HEK293 (cell line): Measurements from ENCODE around the gene ACER3.

Experiments used
- GLI2 ChIP-seq: fragments of 450-650 bp; formaldehyde crosslinking; IDR thresholded peaks from 2 replicates; pipeline ENCODE4; 2017; ENCODE audit warnings: missing biosample characterization, missing genetic modification characterization, low read depth, borderline replicate concordance
- KLF16 ChIP-seq: fragments of 450-650 bp; formaldehyde crosslinking; IDR thresholded peaks from 2 replicates; pipeline ENCODE4 v1.5.1; 2017; ENCODE audit warnings: missing biosample characterization, missing genetic modification characterization
- SP7 ChIP-seq: fragments of 450-650 bp; formaldehyde crosslinking; IDR thresholded peaks from 2 replicates; pipeline ENCODE4 v1.5.1; 2016; ENCODE audit warnings: missing biosample characterization, missing genetic modification characterization
- ZBTB20 ChIP-seq: fragments of 450-650 bp; formaldehyde crosslinking; IDR thresholded peaks from 2 replicates; pipeline ENCODE4 v1.5.1; 2016; ENCODE audit warnings: missing biosample characterization, missing genetic modification characterization
- ZNF112 ChIP-seq: fragments of 450-650 bp; formaldehyde crosslinking; IDR thresholded peaks from 2 replicates; pipeline ENCODE4 v1.5.0; 2017; ENCODE audit warnings: missing biosample characterization, missing genetic modification characterization
- ZNF114 ChIP-seq: fragments of 450-650 bp; formaldehyde crosslinking; IDR thresholded peaks from 2 replicates; pipeline ENCODE4 v1.5.0; 2017; ENCODE audit warnings: missing biosample characterization, missing genetic modification characterization
- ZNF132 ChIP-seq: fragments of 450-650 bp; formaldehyde crosslinking; IDR thresholded peaks from 2 replicates; pipeline ENCODE4 v1.5.1; 2017; ENCODE audit warnings: missing biosample characterization, missing genetic modification characterization, borderline replicate concordance
- ZNF146 ChIP-seq: fragments of 450-650 bp; formaldehyde crosslinking; IDR thresholded peaks from 2 replicates; pipeline ENCODE4 v1.5.1; 2016; ENCODE audit warnings: missing biosample characterization, missing genetic modification characterization
- ZNF211 ChIP-seq: fragments of 450-650 bp; formaldehyde crosslinking; IDR thresholded peaks from 2 replicates; pipeline ENCODE4 v1.5.1; 2016; ENCODE audit warnings: low read depth, missing biosample characterization, missing genetic modification characterization
- ZNF266 ChIP-seq: fragments of 450-650 bp; formaldehyde crosslinking; IDR thresholded peaks from 2 replicates; pipeline ENCODE4 v1.5.1; 2016; ENCODE audit warnings: missing biosample characterization, missing genetic modification characterization, low read depth
- ZNF341 ChIP-seq: fragments of 450-650 bp; formaldehyde crosslinking; IDR thresholded peaks from 2 replicates; pipeline ENCODE4; 2016; ENCODE audit warnings: low read depth, missing biosample characterization, missing genetic modification characterization
- ZNF394 ChIP-seq: fragments of 450-650 bp; formaldehyde crosslinking; IDR thresholded peaks from 2 replicates; pipeline ENCODE4 v1.5.1; 2016; ENCODE audit warnings: missing biosample characterization, missing genetic modification characterization, mild to moderate bottlenecking, moderate library complexity, borderline replicate concordance
- ZNF433 ChIP-seq: fragments of 450-650 bp; formaldehyde crosslinking; IDR thresholded peaks from 2 replicates; pipeline ENCODE4 v1.5.1; 2016; ENCODE audit warnings: missing biosample characterization, missing genetic modification characterization, low read depth
- ZNF623 ChIP-seq: fragments of 450-650 bp; formaldehyde crosslinking; IDR thresholded peaks from 2 replicates; pipeline ENCODE4 v1.5.1; 2016; ENCODE audit warnings: missing biosample characterization, missing genetic modification characterization
- TF ChIP-seq, protein P1 (sequence below): fragments of 450-650 bp; formaldehyde crosslinking; IDR thresholded peaks from 2 replicates; pipeline ENCODE4 v1.5.1; 2016; ENCODE audit warnings: missing biosample characterization, missing genetic modification characterization
- TF ChIP-seq, protein P2 (sequence below): fragments of 450-650 bp; formaldehyde crosslinking; IDR thresholded peaks from 2 replicates; pipeline ENCODE4 v1.5.1; 2016; ENCODE audit warnings: missing biosample characterization, missing genetic modification characterization
- TF ChIP-seq, protein P3 (sequence below): fragments of 450-650 bp; formaldehyde crosslinking; IDR thresholded peaks from 2 replicates; pipeline ENCODE4 v1.5.1; 2017; ENCODE audit warnings: missing biosample characterization, missing genetic modification characterization
- TF ChIP-seq, protein P4 (sequence below): fragments of 450-650 bp; formaldehyde crosslinking; IDR thresholded peaks from 2 replicates; pipeline ENCODE4 v1.5.1; 2016; ENCODE audit warnings: missing biosample characterization, missing genetic modification characterization
- TF ChIP-seq, protein P5 (sequence below): fragments of 450-650 bp; formaldehyde crosslinking; IDR thresholded peaks from 2 replicates; pipeline ENCODE4 v1.5.1; 2016; ENCODE audit warnings: missing biosample characterization, missing genetic modification characterization
- TF ChIP-seq, protein P6 (sequence below): IDR thresholded peaks from 2 replicates; pipeline ENCODE4 v1.6.1; 2011; ENCODE audit warnings: mild to moderate bottlenecking, low read depth, low read length, borderline replicate concordance
- TF ChIP-seq, protein P7 (sequence below): fragments of 450-650 bp; formaldehyde crosslinking; IDR thresholded peaks from 2 replicates; pipeline ENCODE4 v1.5.1; 2016; ENCODE audit warnings: missing biosample characterization, missing genetic modification characterization
- TF ChIP-seq, protein P8 (sequence below): fragments of 450-650 bp; formaldehyde crosslinking; IDR thresholded peaks from 2 replicates; pipeline ENCODE4 v1.5.1; 2016; ENCODE audit warnings: missing biosample characterization, missing genetic modification characterization

ACER3 gene

DNA sequence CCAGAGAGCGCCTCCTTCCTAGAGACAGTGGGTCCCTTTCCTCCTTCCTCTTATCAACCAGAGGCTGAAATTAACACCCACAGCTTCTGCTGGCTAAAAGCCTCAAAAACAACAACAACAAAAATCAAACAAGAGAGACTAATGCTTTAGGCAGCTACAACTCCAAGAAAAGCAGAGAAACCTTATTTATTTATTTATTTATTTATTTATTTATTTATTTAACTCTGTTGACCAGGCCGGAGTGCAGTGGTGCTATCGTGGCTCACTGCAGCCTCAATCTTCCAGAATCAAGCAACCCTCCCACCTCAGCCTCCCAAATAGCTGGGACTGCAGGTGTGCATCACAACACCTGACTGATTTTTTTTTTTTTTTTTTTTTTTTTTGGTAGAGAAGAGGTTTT, 170.9 kb downstream of the ACER3 start (continued):
- TF ChIP-seq, protein P1, sequence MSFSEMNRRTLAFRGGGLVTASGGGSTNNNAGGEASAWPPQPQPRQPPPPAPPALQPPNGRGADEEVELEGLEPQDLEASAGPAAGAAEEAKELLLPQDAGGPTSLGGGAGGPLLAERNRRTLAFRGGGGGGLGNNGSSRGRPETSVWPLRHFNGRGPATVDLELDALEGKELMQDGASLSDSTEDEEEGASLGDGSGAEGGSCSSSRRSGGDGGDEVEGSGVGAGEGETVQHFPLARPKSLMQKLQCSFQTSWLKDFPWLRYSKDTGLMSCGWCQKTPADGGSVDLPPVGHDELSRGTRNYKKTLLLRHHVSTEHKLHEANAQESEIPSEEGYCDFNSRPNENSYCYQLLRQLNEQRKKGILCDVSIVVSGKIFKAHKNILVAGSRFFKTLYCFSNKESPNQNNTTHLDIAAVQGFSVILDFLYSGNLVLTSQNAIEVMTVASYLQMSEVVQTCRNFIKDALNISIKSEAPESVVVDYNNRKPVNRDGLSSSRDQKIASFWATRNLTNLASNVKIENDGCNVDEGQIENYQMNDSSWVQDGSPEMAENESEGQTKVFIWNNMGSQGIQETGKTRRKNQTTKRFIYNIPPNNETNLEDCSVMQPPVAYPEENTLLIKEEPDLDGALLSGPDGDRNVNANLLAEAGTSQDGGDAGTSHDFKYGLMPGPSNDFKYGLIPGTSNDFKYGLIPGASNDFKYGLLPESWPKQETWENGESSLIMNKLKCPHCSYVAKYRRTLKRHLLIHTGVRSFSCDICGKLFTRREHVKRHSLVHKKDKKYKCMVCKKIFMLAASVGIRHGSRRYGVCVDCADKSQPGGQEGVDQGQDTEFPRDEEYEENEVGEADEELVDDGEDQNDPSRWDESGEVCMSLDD (tag by site-specific recombination): no peak
- TF ChIP-seq, protein P2, sequence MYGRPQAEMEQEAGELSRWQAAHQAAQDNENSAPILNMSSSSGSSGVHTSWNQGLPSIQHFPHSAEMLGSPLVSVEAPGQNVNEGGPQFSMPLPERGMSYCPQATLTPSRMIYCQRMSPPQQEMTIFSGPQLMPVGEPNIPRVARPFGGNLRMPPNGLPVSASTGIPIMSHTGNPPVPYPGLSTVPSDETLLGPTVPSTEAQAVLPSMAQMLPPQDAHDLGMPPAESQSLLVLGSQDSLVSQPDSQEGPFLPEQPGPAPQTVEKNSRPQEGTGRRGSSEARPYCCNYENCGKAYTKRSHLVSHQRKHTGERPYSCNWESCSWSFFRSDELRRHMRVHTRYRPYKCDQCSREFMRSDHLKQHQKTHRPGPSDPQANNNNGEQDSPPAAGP (tag by site-specific recombination): no peak
- TF ChIP-seq ZNF266 (peak; percentile 62; the same call in 1 of the 2 replicates), ZNF114 (no peak), KLF16 (tag by site-specific recombination) (no peak), ZNF394 (tag by site-specific recombination) (peak; percentile 90), ZNF623 (tag by site-specific recombination) (peak; percentile 52; the same call in 1 of the 2 replicates), ZNF112 (tag by site-specific recombination) (no peak), SP7 (tag by site-specific recombination) (no peak), ZNF211 (no peak), ZNF146 (tag by site-specific recombination) (no peak), ZBTB20 (tag by site-specific recombination) (no peak), ZNF341 (tag by site-specific recombination) (no peak), ZNF433 (tag by site-specific recombination) (peak; percentile 37; the same call in 1 of the 2 replicates), GLI2 (tag by site-specific recombination) (no peak), ZNF132 (tag by site-specific recombination) (no peak)
- TF ChIP-seq, protein P3, sequence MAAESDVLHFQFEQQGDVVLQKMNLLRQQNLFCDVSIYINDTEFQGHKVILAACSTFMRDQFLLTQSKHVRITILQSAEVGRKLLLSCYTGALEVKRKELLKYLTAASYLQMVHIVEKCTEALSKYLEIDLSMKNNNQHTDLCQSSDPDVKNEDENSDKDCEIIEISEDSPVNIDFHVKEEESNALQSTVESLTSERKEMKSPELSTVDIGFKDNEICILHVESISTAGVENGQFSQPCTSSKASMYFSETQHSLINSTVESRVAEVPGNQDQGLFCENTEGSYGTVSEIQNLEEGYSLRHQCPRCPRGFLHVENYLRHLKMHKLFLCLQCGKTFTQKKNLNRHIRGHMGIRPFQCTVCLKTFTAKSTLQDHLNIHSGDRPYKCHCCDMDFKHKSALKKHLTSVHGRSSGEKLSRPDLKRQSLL (tag by site-specific recombination): no peak
- TF ChIP-seq, protein P4, sequence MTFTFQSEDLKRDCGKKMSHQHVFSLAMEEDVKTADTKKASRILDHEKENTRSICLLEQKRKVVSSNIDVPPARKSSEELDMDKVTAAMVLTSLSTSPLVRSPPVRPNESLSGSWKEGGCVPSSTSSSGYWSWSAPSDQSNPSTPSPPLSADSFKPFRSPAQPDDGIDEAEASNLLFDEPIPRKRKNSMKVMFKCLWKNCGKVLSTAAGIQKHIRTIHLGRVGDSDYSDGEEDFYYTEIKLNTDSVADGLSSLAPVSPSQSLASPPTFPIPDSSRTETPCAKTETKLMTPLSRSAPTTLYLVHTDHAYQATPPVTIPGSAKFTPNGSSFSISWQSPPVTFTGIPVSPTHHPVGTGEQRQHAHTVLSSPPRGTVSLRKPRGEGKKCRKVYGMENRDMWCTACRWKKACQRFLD (tag by site-specific recombination): no peak
- TF ChIP-seq, protein P5, sequence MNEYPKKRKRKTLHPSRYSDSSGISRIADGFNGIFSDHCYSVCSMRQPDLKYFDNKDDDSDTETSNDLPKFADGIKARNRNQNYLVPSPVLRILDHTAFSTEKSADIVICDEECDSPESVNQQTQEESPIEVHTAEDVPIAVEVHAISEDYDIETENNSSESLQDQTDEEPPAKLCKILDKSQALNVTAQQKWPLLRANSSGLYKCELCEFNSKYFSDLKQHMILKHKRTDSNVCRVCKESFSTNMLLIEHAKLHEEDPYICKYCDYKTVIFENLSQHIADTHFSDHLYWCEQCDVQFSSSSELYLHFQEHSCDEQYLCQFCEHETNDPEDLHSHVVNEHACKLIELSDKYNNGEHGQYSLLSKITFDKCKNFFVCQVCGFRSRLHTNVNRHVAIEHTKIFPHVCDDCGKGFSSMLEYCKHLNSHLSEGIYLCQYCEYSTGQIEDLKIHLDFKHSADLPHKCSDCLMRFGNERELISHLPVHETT: no peak
- TF ChIP-seq, protein P6, sequence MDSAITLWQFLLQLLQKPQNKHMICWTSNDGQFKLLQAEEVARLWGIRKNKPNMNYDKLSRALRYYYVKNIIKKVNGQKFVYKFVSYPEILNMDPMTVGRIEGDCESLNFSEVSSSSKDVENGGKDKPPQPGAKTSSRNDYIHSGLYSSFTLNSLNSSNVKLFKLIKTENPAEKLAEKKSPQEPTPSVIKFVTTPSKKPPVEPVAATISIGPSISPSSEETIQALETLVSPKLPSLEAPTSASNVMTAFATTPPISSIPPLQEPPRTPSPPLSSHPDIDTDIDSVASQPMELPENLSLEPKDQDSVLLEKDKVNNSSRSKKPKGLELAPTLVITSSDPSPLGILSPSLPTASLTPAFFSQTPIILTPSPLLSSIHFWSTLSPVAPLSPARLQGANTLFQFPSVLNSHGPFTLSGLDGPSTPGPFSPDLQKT: no peak
- TF ChIP-seq, protein P7, sequence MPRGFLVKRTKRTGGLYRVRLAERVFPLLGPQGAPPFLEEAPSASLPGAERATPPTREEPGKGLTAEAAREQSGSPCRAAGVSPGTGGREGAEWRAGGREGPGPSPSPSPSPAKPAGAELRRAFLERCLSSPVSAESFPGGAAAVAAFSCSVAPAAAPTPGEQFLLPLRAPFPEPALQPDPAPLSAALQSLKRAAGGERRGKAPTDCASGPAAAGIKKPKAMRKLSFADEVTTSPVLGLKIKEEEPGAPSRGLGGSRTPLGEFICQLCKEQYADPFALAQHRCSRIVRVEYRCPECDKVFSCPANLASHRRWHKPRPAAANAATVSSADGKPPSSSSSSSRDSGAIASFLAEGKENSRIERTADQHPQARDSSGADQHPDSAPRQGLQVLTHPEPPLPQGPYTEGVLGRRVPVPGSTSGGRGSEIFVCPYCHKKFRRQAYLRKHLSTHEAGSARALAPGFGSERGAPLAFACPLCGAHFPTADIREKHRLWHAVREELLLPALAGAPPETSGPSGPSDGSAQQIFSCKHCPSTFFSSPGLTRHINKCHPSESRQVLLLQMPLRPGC: no peak
- TF ChIP-seq, protein P8, sequence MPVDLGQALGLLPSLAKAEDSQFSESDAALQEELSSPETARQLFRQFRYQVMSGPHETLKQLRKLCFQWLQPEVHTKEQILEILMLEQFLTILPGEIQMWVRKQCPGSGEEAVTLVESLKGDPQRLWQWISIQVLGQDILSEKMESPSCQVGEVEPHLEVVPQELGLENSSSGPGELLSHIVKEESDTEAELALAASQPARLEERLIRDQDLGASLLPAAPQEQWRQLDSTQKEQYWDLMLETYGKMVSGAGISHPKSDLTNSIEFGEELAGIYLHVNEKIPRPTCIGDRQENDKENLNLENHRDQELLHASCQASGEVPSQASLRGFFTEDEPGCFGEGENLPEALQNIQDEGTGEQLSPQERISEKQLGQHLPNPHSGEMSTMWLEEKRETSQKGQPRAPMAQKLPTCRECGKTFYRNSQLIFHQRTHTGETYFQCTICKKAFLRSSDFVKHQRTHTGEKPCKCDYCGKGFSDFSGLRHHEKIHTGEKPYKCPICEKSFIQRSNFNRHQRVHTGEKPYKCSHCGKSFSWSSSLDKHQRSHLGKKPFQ (tag by site-specific recombination): no peak
